GM19395 (cell line): ENCODE results near the gene PDE1A.

Experiments used
- ATAC-seq: cut with Tn5 transposase; IDR thresholded peaks from one replicate; pipeline ENCODE4 v1.9.1; 2021; ENCODE audit warnings: mild to moderate bottlenecking, moderate library complexity; ENCODE audit not compliant: unreplicated experiment

The PDE1A gene

DNA sequence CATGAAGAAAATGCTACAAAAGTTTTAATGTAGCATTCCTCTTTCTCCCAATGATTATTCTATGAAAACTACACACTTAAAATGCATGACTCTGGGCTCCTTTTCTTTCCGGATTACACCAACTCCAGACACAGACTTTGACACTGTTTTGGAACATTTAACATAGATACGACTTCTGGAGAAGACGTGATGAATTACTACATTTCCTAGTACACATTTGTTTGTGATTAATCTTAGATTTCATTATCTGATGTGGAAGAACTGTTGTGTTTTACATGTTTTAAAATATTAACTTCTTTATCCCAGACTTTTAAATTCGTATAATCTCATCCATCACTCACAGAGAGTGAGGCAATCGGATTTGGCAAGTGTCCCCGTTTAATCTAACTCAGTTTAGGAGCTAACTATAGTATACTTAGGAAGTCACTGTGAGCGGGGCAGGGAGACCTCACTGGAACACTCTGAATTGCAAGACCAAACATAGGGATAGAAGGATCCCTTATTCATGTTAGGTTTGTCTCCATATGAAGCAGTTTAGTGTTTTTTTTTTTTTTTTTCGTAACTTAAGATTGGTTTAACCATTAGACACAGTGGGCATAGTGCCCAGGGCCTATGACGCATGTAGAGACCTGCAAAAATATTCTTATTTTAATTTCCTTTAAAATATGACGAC lies 66.7 kb downstream of the PDE1A start:
- no peak for ATAC-seq

DNA sequence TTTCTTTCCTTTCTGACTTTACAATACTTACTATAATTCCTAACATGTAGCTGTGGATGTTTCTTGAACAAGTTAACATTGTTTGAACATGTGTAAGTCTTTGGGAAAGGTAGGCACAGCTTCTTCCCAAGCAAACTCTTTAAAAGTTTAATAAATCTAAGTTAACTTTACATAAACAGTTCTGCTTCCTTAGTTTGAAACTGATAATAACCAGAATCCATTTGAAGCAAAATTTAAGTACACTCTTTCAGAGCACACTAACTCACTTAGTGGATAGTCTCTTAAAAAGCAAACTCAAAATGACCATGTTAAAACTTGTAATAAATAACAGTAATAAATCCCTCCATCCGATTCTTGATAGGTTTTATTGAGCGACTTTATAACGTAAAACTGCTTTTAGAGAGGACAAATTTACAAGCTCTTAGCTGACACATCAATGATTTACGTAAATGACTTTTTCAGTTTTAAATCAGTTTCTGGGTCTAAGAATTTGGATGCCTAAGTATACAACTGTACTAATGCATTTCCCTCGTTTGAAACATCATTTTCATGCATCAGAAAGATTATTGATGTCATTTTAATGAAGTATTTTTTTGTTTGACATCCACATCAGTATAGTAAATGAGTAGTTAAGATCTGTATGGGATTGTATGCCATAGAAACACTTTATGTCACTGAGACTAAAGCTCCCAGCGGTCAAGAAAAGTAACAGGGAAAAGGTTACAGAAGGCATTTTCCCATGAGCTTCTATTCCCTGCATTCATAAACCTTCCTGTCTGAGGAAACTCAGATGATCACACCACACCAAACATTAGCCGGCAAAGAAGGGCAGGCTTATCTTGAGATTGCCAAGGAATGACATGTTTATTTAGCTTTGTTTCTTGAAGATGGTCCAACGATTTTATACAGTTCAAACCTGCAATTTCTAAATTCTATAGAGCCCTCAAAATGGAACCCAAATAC lies 67.5 kb downstream of the PDE1A start:
- ATAC-seq: no peak

DNA sequence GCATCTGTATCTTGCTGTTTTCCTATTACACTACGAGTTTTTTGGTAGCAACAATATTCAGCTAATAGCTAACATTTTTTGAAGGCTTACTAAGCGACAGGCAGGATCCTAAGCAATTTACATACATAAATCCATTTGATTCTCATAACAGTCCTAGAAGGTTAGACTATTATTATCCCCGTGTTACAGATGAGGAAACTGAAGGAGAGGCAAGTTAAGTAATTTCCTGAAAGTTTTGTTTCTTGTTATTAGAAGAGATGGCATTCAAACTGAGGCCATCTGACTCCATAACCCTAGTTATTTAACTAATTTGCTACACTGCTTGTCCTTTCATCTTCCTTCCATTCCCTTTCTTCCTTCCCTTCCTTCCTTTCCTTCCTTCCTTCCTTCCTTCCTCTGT lies 68.2 kb downstream of the PDE1A start:
- no peak for ATAC-seq

DNA sequence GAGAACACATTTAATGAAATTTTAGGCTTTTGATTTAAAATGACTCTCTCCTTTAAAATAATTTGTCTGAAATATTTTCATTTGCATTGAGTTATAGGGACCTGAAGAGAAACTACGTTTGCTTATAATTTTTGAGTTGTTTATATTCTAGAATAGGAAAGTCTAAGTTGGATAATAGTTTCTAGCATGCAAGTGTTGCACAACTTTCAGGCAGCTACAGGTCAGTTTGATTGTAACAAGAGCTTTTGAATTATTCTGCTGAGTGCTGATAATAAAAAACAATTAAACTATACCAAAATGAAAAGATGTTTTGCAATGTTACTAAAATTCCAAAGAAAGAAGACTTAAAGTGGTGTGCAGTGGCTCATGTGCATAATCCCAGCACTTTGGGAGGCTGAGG lies 71.0 kb downstream of the PDE1A start:
- no peak for ATAC-seq

DNA sequence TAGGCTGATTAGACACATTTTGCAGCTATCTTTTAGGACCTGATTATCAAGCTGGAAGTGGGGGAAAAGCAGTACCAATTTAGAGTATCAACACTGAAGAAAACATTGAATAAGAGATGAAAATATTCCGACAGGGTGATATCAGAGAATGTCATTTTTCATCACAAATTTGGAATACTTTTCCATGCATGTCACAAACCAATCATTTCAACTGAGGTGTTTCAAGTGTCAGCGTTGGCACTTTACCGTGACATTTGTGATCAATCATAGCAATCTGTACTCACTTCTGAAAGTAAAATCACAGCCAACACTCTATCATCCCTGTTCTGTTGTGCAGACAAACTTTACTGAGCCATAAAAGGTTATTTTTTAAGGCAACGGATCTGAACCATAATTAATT lies 75.4 kb downstream of the PDE1A start:
- ATAC-seq: no peak

DNA sequence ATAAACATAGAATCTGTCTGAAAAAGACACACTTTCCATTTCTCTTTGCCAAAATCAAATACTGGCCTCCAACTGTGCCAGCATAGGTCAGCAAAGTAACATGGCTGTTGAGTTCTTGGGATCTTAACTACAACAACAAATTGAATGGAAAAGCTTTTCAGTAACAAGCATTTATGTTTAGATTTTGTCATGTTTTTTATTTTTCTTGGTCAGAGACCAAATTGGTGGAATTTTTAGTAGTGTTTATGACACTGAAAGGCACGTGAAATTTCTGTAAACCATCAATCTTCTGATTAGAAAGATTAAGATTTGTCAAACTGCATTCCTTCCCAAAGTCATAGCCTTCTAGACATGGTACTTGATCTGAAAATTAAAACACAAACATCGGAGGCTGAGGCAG lies 77.6 kb downstream of the PDE1A start:
- ATAC-seq: no peak

DNA sequence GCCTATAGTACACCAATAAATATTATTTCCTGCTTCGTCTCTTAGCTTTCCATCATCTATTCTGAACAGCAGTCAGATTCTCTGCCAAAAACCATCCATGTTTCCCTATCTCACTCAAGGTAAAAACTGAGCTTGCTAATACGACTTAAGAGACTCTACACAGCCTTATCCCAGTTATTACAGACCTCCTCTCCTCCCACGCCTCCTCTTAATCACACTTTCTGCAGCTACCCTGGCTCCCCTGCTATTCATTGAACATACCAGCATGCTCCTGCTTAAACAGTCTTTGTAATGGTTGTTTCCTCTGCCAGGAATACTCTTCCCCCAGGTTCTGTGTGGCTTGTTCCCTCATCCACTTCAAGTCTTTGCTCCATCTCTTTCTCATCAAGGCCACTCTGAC lies 81.5 kb downstream of the PDE1A start:
- ATAC-seq: no peak

DNA sequence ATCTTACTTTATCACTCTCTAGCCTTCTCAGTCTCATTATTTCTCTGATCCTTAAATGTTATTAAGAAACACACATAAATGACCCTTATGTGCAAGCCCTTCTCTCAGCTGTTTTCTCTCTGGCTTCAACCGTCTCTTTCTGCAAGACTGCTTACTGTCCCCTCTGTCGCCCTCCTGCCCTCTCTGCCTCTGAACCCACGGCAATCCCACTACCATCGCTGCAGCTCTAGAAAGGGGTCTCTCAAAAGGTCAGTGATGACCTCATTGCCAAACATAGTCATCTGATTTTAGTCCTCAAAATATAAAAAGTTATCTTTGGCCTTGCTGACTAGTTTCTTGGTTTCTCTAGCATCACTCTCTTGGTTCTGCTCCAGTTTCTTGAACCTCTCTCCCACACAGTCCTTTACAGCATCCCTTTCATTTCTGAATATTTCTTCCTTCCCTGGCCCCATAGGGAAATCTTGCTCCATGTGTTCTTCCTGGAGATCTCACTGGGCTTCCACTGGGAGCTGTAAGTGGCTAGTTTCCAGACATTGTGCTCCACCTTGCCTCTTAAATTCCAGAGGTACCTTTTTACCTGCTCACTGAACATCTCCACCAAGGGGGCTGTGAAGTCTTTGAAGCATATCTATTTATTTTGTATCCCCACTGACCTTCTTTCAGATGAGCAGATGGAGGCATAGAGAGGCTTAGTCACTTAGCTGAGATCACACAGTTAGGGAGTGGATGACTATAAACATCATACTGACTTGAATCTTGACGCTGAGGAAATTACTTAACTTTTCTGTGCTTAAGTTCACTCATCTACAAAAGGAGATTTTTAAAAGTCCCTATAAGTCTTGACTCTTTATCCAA lies 96.2 kb downstream of the PDE1A start:
- no peak for ATAC-seq

DNA sequence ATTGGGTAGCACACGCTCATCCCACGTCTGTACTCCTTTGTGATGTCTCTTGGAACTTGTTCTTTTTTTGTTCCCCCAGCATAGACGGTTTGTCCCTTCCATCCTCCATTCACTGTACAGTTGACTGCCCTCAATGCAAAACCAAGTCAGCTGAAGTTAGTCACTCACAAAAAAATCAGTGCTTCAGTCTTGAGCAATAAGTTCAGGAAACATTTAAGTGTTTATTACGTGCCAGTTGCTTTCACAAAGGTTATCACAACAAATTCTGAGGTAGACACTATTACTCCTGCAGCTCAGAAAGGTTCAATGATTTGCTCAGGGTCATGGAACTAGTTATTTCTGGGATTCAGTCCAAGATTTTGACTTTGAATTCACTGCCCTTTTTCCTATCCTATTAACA lies 102.2 kb downstream of the PDE1A start:
- no peak for ATAC-seq

DNA sequence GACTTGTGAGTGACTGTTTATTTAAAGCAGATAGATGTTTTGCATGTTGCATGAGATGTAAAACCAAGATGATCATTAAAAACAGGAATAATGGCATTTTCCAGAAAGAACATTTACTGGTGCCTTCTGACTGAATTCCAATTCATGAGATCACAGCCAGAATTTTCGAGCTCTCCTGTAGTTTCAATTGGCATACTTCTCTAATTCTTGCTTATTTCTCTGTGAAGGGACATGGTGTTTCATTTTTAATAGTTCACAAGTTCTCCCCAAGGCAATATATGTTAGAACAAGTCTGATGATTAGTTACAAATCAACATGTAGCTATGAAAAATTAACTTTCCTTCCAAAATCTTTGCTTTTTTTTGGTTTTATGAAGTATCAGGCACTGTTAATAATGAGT lies 105.7 kb downstream of the PDE1A start:
- no peak for ATAC-seq

DNA sequence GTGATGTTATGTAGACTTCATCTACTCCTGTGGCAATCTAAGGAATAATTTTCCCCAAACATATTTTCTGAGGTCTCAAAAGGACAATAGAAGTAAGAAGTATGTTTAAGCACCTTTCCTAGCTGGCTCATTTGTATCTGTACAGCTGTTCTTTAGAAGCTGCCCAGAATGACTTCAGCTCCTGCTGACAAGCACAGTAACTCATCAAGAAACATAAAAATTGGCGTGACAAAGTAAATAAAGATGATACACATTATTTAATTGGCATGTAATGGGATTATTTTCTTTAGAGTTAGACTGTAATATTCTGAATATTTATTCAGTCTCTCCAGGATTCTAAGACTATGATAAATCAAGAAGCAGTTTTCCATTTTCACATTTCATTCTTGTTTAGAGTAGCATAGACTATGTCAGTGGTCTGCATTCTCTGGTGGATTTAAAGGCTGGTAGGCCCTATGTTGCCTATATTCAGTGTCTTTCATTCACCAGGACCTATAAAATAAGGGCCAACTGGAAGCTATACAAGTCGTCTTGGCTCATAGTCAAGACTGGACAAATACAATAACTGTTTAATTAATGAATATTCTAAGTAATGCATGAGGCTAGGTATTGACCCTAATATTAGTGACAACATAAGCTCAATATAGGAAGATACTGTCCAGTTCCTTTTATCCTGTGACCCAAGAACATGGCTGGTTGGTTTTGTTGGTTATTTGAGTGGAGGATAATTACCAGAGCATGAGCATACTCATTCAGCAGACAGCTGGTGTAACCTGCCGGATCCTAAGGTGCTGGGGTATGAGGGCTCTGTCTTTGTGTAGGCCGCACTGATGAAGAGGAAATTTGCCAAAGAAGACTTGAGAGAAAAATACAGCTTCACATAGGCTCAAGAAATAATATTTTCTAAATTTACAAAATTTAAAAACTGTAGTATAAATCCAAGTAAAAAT lies 107.0 kb downstream of the PDE1A start:
- ATAC-seq: no peak

DNA sequence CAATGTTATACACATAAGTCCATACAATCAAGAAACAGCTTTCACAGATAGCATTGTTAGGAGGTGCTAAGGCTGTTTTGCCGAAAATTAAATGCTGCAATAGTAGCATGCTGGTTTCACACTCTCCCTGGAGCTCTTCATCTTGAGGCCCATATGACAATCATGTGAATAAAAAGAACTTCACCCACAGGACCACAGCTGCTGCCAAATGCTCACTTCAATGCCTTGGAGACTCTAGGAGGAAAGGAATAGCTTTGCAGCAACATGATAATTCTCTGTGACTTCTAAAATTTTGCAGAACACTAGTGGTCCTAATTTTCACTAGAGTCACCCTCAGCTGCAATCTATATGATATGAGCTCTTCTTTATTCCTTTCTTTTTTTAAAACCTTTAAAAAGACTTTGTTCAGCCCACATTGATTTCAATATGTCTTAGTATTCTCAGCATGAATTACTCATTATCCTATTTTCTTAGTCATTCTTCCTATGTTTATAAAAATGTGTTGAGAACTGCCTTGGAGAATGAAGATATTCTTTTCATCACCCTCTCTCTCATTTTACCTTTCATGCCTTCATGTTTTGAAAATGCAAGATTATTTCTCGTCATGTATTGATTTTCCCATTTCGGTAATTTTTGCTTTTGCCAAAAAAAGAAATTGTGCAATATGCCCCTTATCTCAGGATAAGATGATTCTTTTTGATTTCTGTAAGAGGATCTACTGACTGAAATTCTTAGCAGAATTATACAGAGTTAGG lies 108.2 kb downstream of the PDE1A start:
- no peak for ATAC-seq

DNA sequence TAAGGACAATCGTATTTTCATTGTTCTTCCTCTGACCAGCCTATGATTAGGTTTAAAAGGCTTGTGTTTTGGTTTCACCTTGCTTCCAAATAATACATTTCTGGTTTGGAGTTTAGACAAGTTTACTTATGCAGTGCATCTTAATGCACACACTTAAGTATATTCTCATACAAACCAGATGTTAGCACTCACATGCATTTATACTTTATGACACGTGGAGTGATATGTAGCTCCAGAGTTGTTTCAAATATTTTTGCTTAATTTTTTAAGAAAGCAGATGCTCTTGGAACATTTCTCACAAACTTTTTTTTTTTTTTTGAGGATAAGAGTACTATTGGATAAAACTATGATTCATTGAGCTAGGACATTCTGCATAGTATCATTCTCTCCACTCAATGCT lies 109.9 kb downstream of the PDE1A start:
- no peak for ATAC-seq

DNA sequence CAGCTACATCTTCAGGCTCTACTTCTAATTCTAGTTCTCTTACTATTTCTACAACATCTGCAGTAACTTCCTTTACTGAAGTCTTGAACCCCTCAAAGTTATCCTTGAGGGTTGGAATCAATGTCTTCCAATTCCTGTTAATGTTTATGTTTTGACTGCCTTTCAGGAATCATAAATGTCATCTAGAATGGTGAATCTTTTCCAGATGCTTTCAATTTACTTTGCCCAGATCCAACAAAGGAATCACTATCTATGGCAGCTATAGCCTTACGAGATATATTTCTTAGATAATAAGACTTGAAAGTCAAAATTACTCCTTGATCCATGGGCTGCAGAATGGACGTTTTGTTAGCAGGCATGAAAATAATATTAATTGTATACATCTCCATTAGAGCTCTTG lies 123.9 kb downstream of the PDE1A start:
- no peak for ATAC-seq

DNA sequence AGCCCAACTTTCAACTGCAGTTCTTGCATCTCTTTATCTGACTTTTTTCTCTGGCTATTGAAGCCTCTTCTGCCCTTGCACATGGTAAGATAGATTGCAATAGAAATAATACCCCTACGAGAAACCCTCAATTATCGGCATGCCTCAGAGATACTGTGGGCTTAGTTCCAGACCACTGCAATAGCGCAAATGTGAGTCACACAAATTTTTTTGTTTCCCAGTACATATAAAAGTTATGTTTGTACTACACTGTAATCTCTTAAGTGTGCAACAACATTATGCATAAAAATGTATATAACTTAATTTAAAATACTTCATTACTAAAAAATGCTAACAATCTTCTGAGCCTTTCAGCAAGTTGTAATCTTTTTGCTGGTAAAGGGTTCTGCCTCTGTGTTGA lies 124.7 kb downstream of the PDE1A start:
- no peak for ATAC-seq

DNA sequence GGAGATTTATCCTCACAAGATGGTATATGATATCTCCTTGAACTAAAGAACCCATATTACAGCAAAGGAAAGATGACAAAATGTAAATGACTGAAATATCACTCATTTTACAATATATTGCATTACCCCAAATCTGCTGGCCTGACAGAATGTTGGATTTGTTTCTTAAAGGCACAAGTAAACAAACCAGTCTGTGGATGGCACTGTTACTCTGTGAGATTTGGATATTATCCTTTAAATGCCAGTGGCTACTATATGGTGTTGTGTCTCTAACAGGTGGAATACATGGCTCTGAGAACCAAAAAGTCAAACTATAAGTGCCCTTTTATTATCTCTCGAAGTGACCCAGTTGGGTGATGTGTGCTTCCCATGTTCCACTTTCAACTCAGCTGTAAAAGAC lies 125.7 kb downstream of the PDE1A start:
- ATAC-seq: no peak

DNA sequence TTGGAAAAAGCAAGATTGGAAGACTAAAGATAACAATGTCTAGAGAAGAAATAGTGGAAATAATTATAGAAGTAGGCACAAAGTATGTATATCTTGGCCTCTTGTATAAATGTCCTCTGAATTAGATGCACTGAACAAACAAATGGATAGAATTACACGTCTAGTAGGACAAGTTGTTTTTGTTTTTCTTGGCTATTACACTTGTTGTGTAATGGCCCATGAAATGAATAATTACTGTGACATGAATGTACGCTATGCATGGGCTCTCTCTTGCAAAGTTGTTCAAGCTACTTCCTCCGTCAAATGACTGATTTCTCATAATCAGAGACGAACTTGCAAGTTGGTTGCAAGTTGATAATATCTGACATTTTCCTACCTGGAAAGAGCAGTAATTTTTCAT lies 126.2 kb downstream of the PDE1A start:
- no peak for ATAC-seq

DNA sequence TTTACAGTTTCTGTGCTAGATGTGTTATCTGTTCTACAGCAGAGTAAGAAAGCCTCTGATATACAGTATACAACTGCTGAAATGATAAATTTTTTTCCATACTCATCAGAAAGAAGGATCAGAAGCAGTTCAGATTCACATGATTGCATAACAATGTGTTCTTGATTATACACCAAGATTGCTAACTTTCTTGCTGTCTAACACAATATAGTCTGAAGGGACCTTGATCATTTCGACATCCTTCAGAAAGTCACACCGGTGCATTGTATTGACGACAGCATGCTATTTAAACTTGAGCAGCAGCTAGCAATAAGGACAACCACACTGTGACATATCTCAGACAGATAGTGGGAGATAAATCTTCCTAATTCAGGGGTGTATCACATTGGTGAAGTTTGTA lies 127.2 kb downstream of the PDE1A start:
- no peak for ATAC-seq

DNA sequence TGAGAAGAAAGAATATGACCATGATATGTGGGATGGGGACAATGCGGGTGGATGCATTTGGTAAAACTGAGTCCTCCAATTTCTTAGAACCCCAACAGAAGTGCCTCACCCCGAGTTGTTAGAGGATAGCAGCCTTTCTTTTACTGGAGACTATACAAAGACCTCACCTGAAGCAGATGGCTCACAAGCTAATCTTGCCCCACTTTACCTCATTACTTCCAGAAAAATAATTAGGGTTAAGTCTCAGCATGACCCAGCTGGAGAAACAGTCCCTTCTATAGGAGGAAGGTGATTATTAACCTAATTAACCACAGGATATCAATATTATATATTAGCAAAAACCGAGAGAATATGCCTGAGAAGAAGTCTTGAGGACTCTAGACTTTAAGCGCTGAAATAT lies 128.4 kb downstream of the PDE1A start:
- ATAC-seq: no peak

DNA sequence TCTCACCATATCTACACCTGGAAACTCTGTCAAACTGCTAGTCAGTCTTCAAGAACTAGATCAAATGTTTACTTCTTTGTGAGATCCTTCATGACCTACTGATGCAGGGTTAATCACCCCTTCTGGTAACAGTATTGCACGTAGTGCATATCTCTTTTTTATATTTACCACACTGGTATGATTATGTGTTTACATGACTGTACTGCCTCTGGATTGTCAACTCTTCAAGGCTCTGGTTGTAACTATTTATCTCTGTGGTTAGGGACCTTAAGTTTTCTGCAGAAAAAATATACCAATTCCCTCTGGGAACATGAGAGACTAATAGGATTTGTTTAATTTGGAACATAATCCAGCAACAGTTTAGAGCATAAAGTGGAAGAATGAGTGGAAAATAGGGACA lies 135.5 kb downstream of the PDE1A start:
- ATAC-seq: no peak
